ENCODE data around the gene FN3KRP.
"Not testable (repeated sequence)": the region's sequence is repeated elsewhere in the genome, so short reads cannot be mapped to it uniquely, and the experiment has no call there.

The FN3KRP gene

GRCh38 chr17:82745524-82745923, 29.0 kb downstream of the FN3KRP start:
- no peak for DNase-seq

- DNase-seq: no peak
Measured at GRCh38 chr17:82748756-82749155, 32.2 kb downstream of the FN3KRP start.

DNA sequence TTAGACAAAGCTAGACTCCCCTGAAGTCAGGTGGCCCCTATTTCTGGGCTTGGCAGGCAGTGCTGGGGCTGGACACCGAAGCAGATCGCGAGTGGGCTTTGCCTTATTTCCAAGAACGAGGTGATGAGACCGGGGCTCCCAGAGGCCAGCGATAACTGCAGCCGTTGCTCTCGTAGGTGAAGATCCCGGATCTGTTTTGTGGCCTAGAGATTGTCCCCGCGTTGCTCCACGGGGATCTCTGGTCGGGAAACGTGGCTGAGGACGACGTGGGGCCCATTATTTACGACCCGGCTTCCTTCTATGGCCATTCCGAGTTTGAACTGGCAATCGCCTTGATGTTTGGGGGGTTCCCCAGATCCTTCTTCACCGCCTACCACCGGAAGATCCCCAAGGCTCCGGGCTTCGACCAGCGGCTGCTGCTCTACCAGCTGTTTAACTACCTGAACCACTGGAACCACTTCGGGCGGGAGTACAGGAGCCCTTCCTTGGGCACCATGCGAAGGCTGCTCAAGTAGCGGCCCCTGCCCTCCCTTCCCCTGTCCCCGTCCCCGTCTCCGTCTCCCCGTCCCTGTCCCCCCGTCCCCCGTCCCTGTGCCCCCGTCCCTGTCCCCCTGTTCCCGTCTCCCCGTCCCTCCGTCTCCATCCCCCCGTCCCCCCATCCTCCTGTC, 33.9 kb downstream of the FN3KRP start:
- peak; percentile 7 for DNase-seq

GRCh38 chr17:82751171-82751570, 34.7 kb downstream of the FN3KRP start:
- no peak for DNase-seq

GRCh38 chr17:82751571-82752370, 35.3 kb downstream of the FN3KRP start, which contains the start of gene TBCD:
TSS of gene TBCD (plus strand) at chr17:82752065. CDS start at chr17:82752194, 129 bp downstream.
- DNase-seq: peak; percentile 94

GRCh38 chr17:82752371-82753200, 36.1 kb downstream of the FN3KRP start:
- DNase-seq: no peak

DNA sequence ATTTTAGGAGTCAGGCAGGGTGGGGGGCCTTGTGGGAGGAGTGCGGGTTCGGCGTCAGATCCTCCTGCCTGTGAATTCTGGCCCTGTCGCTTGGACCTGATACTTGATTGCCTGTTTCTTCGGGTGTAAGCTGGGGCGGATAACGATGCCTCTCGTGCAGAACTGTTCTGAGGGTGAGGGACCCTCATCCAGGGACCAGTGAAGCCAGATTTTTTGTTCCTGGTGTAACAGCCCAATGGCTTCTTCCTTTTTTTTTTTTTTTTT, 36.6 kb downstream of the FN3KRP start:
- no peak for DNase-seq

GRCh38 chr17:82754297-82755208, 38.0 kb downstream of the FN3KRP start:
- no peak for DNase-seq

DNA sequence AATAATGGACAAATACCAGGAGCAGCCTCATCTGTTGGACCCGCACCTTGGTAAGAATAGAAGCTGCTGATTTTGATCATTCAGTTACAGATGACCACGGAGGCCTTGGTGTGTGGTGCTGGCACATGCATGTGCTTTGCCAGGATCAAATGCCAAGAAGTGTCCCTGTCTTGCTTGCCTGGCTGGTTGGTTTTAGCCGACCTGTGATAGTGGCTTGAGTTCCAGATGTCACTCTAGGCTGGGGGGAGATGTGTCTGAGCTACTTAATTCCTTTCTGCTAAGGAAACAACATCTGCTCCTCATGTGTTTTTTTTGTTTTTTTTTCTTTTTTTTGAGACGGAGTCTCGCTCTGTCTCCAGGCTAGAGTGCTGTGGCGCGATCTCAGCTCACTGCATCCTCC, 39.7 kb downstream of the FN3KRP start:
- DNase-seq: no peak

GRCh38 chr17:82765371-82765770, 48.9 kb downstream of the FN3KRP start:
- no peak for DNase-seq

- DNase-seq: peak; percentile 56
Measured at GRCh38 chr17:82767041-82767754, 50.7 kb downstream of the FN3KRP start.

GRCh38 chr17:82769041-82769440, 52.5 kb downstream of the FN3KRP start:
- no peak for DNase-seq

DNA sequence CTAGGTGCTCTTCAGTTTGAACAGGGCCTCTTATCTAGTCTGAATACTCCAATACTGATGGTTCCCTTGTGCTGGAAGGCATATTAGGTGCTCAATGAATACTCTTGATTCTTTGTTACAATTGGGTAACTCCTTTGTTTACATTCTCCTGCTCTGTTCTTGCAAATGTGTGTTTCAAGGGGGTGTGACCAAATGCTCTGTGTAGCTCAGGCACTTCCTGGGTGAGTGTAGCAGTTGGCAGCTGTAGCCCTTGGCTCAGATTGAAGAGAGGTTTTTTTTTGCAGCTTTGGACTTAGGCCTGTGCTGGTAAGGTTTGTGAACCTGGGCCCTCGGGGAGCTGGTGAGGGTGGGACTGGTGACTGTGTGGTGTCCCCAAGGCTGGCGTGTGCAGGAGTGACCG, 55.5 kb downstream of the FN3KRP start:
- DNase-seq: no peak

- not testable (repeated sequence) for DNase-seq
Measured at GRCh38 chr17:82774456-82774855, 58.0 kb downstream of the FN3KRP start.

DNA sequence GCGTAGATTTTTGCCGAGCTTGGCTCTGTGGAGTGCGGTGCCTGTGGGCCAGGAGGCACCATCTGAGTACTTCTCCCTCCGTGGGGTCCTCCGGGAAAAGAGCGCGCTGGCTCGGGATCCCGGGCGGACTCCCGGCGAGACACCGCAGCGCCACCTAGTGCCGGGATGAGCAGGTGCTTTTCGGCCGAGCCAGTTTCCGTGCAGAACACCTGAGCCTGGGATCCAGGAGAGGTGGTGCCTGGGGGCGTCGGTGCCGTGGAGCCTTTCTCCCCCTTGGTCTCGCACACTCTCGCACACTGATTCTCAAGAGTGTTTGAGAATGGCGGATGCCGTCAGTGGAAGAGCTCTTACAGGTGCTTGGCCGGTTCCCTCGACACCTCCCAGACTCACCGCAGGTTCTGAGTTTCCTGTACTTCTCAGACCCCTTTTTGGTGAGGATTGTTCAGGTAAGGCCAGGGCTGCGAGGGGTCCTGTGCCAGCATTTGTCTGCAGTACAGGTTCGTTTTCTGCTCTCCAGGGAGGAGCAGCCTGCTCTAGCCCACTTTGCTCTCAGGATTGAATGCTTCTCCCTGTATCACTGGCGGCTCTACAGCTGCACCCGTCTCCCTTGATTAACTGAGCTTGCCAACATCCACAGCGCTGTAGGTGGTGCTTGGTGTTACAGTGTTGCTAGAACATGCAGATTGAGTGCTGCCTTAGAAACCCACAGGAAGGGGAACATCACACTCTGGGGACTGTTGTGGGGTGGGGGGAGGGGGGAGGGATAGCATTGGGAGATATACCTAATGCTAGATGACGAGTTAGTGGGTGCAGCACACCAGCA, 58.7 kb downstream of the FN3KRP start:
- peak; percentile 64 for DNase-seq

- no peak for DNase-seq
Measured at GRCh38 chr17:82776454-82776853, 59.9 kb downstream of the FN3KRP start.
